IPS DF 6.9 (cell line): ENCODE results near the gene PLS1.

Experiments used
- DNase-seq: peaks from one replicate; pipeline ENCODE4 v3.0.0-alpha.2; 2013; ENCODE audit warnings: low read depth, low spot score
- H3K27ac ChIP-seq: one replicate; pipeline ENCODE4 v1.5.1; 2013; ENCODE audit warnings: low read length, control low read depth
- H3K27me3 ChIP-seq: 2 replicates; pipeline ENCODE4 v1.6.1; 2013; ENCODE audit warnings: mild to moderate bottlenecking, low read length; ENCODE audit not compliant: control insufficient read depth, insufficient read depth
- H3K36me3 ChIP-seq: 2 replicates; pipeline ENCODE4 v1.6.1; 2013; ENCODE audit warnings: low read length; ENCODE audit not compliant: control insufficient read depth, insufficient read depth
- H3K4me1 ChIP-seq: 2 replicates; pipeline ENCODE4 v1.6.1; 2013; ENCODE audit warnings: low read length; ENCODE audit not compliant: control insufficient read depth, insufficient read depth
- H3K4me3 ChIP-seq: 2 replicates; pipeline ENCODE4 v1.5.1; 2013; ENCODE audit warnings: mild to moderate bottlenecking, low read length
- H3K9me3 ChIP-seq: 2 replicates; pipeline ENCODE4 v1.6.1; 2013; ENCODE audit warnings: low read length, inconsistent platforms; ENCODE audit not compliant: control insufficient read depth, insufficient read depth
- WGBS: extraction: QIAGEN DNeasy Blood & Tissue Kit; methylation state at CpG from one replicate; pipeline ENCODE4 v1.1.7; 2013; ENCODE audit warnings: mixed read lengths, missing lambda C conversion rate; ENCODE audit not compliant: insufficient read length, insufficient coverage; 5-methylcytosine and 5-hydroxymethylcytosine counted together

The PLS1 gene

DNA sequence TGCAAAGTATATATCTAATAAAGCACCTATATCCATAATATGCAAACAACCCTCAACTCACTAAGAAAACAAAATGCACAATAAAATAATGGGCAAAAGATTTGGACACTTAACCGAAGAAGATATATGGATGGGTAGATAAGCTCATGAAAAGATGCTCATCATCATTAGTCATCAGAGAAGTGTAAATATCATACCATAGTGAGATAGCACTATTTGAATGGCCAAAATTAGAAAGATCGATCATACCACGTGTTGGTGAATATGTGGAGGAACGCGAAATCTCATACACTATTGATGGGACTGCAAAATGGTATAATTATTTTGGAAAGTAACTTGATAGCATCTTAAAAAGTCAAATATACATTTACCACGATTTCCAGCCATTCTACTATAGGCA lies 40.5 kb downstream of the PLS1 start:
- H3K27ac ChIP-seq = no peak overlapping the region
- no peaks in the 10 kb centered on the region for H3K36me3 ChIP-seq
- no peaks in the 10 kb centered on the region for H3K27me3 ChIP-seq
- no peaks in the 10 kb centered on the region for H3K9me3 ChIP-seq
- no peak for DNase-seq
- no peaks in the 10 kb centered on the region for H3K4me1 ChIP-seq
- no peak overlapping the region for H3K4me3 ChIP-seq
- no CpG with 5 or more reads among the region's 6 CpGs for WGBS

DNA sequence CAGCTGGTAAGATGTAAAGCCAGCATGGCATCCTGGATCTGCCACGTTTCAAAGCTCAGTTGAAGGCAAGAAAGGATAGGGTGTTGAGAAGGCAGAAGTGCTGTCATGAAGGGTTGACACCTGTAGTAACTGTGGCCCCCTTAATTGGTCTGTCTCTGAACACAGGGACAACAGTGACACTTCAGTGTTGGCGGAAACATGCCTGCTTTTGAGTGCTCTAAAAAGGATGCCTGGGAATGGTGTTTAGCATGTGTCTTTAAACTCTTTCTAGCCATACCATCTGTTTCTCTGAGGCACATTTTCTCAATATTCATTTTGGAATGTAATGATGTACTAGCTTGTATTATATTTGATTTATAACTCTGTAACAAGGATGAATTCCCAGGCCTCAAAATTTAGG lies 42.1 kb downstream of the PLS1 start:
- H3K4me1 ChIP-seq = no peaks in the 10 kb centered on the region
- WGBS = no CpG with 5 or more reads among the region's 2 CpGs

GRCh38 chr3:142641504-142641903 lies 45.3 kb downstream of the PLS1 start:
- Histone ChIP-seq H3K4me1 (no peaks in the 10 kb centered on the region), H3K4me3 (no peak overlapping the region), H3K9me3 (no peaks in the 10 kb centered on the region), H3K36me3 (no peaks in the 10 kb centered on the region), H3K27ac (no peak overlapping the region), H3K27me3 (no peaks in the 10 kb centered on the region)
- DNase-seq = no peak
- WGBS = no CpG with 5 or more reads among the region's 3 CpGs

More for the DNA sequence above, 42.1 kb downstream of the PLS1 start:
- Histone ChIP-seq H3K4me3 (no peak overlapping the region), H3K9me3 (no peaks in the 10 kb centered on the region), H3K36me3 (no peaks in the 10 kb centered on the region), H3K27ac (no peak overlapping the region), H3K27me3 (no peaks in the 10 kb centered on the region)
- no peak for DNase-seq

DNA sequence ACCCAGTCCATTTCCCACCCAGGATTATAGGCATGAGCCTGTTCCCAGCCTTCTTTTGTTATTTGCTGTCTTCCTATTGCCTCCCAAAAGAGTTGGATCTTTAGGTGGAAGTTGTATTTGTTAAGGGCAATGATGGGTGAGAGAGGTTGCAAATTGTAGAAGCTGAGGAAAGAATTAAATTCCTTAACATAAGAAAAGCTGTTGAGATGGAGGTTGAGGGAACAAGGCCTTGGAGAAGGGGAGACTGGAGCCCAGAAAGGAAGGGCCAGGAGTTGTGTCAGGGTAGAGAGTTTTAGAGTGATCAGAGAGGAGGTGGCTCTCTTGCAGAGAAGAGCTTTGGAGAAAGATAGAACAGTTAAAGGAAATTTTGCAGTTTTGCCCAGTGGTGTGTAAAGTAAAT lies 46.8 kb downstream of the PLS1 start:
- no peak for DNase-seq
- no peaks in the 10 kb centered on the region for H3K4me1 ChIP-seq
- H3K27ac ChIP-seq = no peak overlapping the region
- H3K27me3 ChIP-seq = no peaks in the 10 kb centered on the region
- no peaks in the 10 kb centered on the region for H3K36me3 ChIP-seq
- H3K9me3 ChIP-seq = no peaks in the 10 kb centered on the region
- no peak overlapping the region for H3K4me3 ChIP-seq

GRCh38 chr3:142644502-142644901 lies 48.3 kb downstream of the PLS1 start:
- H3K9me3 ChIP-seq = no peaks in the 10 kb centered on the region
- H3K27me3 ChIP-seq = no peaks in the 10 kb centered on the region
- no peak for DNase-seq
- no peak overlapping the region for H3K27ac ChIP-seq
- WGBS = no CpG with 5 or more reads among the region's 6 CpGs
- no peak overlapping the region for H3K4me3 ChIP-seq
- H3K36me3 ChIP-seq = no peaks in the 10 kb centered on the region
- no peaks in the 10 kb centered on the region for H3K4me1 ChIP-seq

- no CpG with 5 or more reads among the region's 2 CpGs for WGBS
- H3K4me1 ChIP-seq = no peaks in the 10 kb centered on the region
- H3K4me3 ChIP-seq = no peak overlapping the region
- no peak overlapping the region for H3K27ac ChIP-seq
- no peaks in the 10 kb centered on the region for H3K27me3 ChIP-seq
- DNase-seq = no peak
- H3K36me3 ChIP-seq = no peaks in the 10 kb centered on the region
- no peaks in the 10 kb centered on the region for H3K9me3 ChIP-seq
These were observed 49.1 kb downstream of the PLS1 start for GRCh38 chr3:142645236-142645793.

- H3K27ac ChIP-seq = no peak overlapping the region
- H3K4me3 ChIP-seq = no peak overlapping the region
- DNase-seq = no peak
- no peaks in the 10 kb centered on the region for H3K27me3 ChIP-seq
- no peaks in the 10 kb centered on the region for H3K9me3 ChIP-seq
- no peaks in the 10 kb centered on the region for H3K4me1 ChIP-seq
- WGBS = no CpG with 5 or more reads among the region's 5 CpGs
- no peaks in the 10 kb centered on the region for H3K36me3 ChIP-seq
These were observed 50.0 kb downstream of the PLS1 start for GRCh38 chr3:142646020-142646785.

GRCh38 chr3:142647856-142648255 lies 51.7 kb downstream of the PLS1 start:
- Histone ChIP-seq H3K36me3 (no peaks in the 10 kb centered on the region), H3K4me3 (no peak overlapping the region), H3K4me1 (peaks cover 1% of the 10 kb centered on the region; the same call in 1 of the 2 replicates), H3K9me3 (no peaks in the 10 kb centered on the region), H3K27me3 (no peaks in the 10 kb centered on the region), H3K27ac (no peak overlapping the region)
- WGBS = no CpG with 5 or more reads among the region's 1 CpG
- DNase-seq = no peak

- Histone ChIP-seq H3K4me1 (peaks cover 1% of the 10 kb centered on the region; the same call in 1 of the 2 replicates), H3K9me3 (no peaks in the 10 kb centered on the region), H3K36me3 (no peaks in the 10 kb centered on the region), H3K27ac (no peak overlapping the region), H3K27me3 (no peaks in the 10 kb centered on the region), H3K4me3 (no peak overlapping the region)
- no CpG with 5 or more reads among the region's 3 CpGs for WGBS
- DNase-seq = no peak
These were observed 52.8 kb downstream of the PLS1 start for GRCh38 chr3:142648950-142649349.

- WGBS = no CpG with 5 or more reads among the region's 6 CpGs
- H3K36me3 ChIP-seq = no peaks in the 10 kb centered on the region
- no peaks in the 10 kb centered on the region for H3K27me3 ChIP-seq
- no peak overlapping the region for H3K27ac ChIP-seq
- no peaks in the 10 kb centered on the region for H3K9me3 ChIP-seq
- peaks cover 1% of the 10 kb centered on the region; the same call in 1 of the 2 replicates for H3K4me1 ChIP-seq
- no peak for DNase-seq
- no peak overlapping the region for H3K4me3 ChIP-seq
These were observed 54.0 kb downstream of the PLS1 start for GRCh38 chr3:142650001-142650693.
